SJCRH30 (cell line): ENCODE data around the gene RNF13. TPM values are rescaled to one million over a fixed set of nuclear protein-coding genes. Genes with fewer than 3 reads are reported as not detected.
"Not testable (repeated sequence)": the region's sequence is repeated elsewhere in the genome, so short reads cannot be mapped to it uniquely, and the experiment has no call there.

Experiments
- DNase-seq, 2 experiments: peaks; one replicate each; pipeline ENCODE4 v3.0.0-alpha.2; 2015 to 2020
- H3K27ac ChIP-seq: fragments of 250-450 bp; sonication (Bioruptor Pico); 2 replicates; pipeline ENCODE4 v1.5.1; 2020; ENCODE audit warnings: mild to moderate bottlenecking, moderate library complexity
- H3K27me3 ChIP-seq: fragments of 250-450 bp; sonication (Bioruptor Pico); 2 replicates; pipeline ENCODE4 v1.5.1; 2020; ENCODE audit warnings: mild to moderate bottlenecking, moderate library complexity
- H3K36me3 ChIP-seq: fragments of 250-450 bp; sonication (Bioruptor Pico); 2 replicates; pipeline ENCODE4 v1.5.1; 2020; ENCODE audit warnings: mild to moderate bottlenecking, moderate library complexity
- H3K4me1 ChIP-seq: fragments of 250-450 bp; sonication (Bioruptor Pico); 2 replicates; pipeline ENCODE4 v1.5.1; 2020; ENCODE audit warnings: mild to moderate bottlenecking, moderate library complexity
- H3K4me3 ChIP-seq: fragments of 250-450 bp; sonication (Bioruptor Pico); 2 replicates; pipeline ENCODE4 v1.5.1; 2020; ENCODE audit warnings: mild to moderate bottlenecking, moderate library complexity
- H3K9me3 ChIP-seq: fragments of 250-450 bp; sonication (Bioruptor Pico); replicated peaks from 2 replicates; pipeline ENCODE4 v1.5.1; 2020; ENCODE audit warnings: mild to moderate bottlenecking, moderate library complexity
- total RNA-seq: library from RNA; depleted of rRNA; stranded (reverse); fragments of >200 nt; shearing (Covaris generic); gene quantifications from 2 replicates; pipeline ENCODE4 v1.2.3, GENCODE V29; 2014

Gene RNF13
- total RNA-seq, 1 experiment from 2014 or later: 24.1 TPM

DNA sequence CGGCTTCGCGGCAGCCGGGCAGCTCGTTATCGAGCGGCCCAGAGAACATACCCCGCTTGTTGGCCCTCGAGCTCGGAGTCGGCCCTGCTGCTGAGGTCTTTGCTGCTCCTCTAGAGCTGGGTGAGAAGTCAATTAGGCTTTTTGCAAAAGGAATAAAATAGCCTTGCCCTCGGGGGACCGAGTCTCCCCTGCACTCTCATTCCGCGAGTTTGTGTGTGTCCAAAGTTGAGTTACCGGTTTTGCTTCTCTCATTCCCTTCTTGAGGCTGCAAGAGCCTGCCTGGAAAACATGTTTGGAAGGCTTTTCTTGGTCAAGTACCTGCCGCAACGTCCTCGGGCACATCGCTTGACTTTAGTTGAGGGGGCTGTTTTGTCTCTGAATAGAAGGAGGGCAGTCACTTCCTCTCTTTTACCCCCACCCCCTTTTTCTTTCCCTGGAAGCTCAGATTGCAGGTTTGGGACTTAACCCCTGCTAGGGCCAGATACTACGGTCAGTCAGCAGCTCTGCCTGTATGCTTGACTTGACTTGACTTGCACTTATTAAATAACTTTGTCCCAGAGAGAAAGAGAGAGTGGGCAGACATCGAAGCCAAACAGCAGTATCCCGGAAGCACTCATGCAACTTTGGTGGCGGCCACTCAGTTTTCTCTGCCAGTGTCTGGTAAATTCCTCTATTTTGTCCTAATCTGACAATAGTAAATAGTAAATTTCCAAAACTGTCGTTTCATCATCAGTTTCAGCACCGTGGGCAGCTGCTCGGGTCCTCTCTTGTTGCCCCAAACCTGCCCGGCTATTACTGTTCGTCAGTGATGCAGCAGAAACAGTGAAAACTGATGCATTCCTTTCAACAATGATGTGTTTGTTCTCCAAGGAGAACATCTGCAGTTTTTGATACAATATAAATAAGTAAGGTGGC lies 609 bp downstream of the RNF13 start:
- Histone ChIP-seq H3K9me3 (no peaks in the 10 kb centered on the region; the same call in 1 of the 2 replicates), H3K4me1 (peaks cover 4% of the 10 kb centered on the region; the same call in 1 of the 2 replicates), H3K27ac (peak overlapping the region; percentile 84), H3K4me3 (peak overlapping the region; percentile 83), H3K27me3 (no peaks in the 10 kb centered on the region), H3K36me3 (no peaks in the 10 kb centered on the region)
- DNase-seq: peak; percentile 38 to 59

- Histone ChIP-seq H3K4me3 (no peak overlapping the region), H3K27ac (no peak overlapping the region), H3K4me1 (peaks cover 4% of the 10 kb centered on the region; the same call in 1 of the 2 replicates), H3K36me3 (no peaks in the 10 kb centered on the region), H3K9me3 (no peaks in the 10 kb centered on the region; the same call in 1 of the 2 replicates), H3K27me3 (no peaks in the 10 kb centered on the region)
- DNase-seq: no peak
These were observed 2.3 kb downstream of the RNF13 start for GRCh38 chr3:149815321-149815720.

GRCh38 chr3:149815728-149816127 lies 2.7 kb downstream of the RNF13 start:
- Histone ChIP-seq H3K36me3 (no peaks in the 10 kb centered on the region), H3K27me3 (no peaks in the 10 kb centered on the region), H3K9me3 (no peaks in the 10 kb centered on the region; the same call in 1 of the 2 replicates), H3K4me1 (peaks cover 4% of the 10 kb centered on the region; the same call in 1 of the 2 replicates), H3K27ac (no peak overlapping the region), H3K4me3 (no peak overlapping the region)
- DNase-seq: no peak

- H3K27ac ChIP-seq: no peak overlapping the region
- H3K36me3 ChIP-seq: no peaks in the 10 kb centered on the region
- no peak for DNase-seq
- peaks cover 4% of the 10 kb centered on the region; the same call in 1 of the 2 replicates for H3K4me1 ChIP-seq
- H3K27me3 ChIP-seq: no peaks in the 10 kb centered on the region
- no peak overlapping the region for H3K4me3 ChIP-seq
- H3K9me3 ChIP-seq: no peaks in the 10 kb centered on the region; the same call in 1 of the 2 replicates
These were observed 3.3 kb downstream of the RNF13 start for GRCh38 chr3:149816311-149816710.

DNA sequence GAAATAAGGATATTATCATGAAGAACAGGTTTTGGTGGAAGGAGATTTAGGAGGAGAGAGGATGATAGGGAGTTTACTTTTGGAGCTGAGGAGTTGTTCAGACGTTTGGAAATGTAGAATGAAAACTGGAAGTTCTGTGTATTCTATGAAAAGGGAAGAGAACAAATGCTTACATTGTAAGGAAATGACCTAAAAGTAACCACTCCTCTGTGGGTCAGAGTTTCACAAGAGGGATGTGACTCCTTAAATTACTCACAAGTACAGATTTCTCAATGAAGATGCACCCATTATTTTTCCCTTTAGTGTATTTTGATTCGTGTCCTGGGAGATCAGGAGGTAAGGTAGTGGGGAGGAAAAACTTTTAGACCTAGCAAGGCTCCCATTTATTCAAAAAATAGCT lies 4.0 kb downstream of the RNF13 start:
- no peaks in the 10 kb centered on the region for H3K27me3 ChIP-seq
- DNase-seq: no peak
- no peak overlapping the region for H3K27ac ChIP-seq
- H3K36me3 ChIP-seq: no peaks in the 10 kb centered on the region
- peaks cover 1% of the 10 kb centered on the region; the same call in 1 of the 2 replicates for H3K4me1 ChIP-seq
- no peaks in the 10 kb centered on the region; the same call in 1 of the 2 replicates for H3K9me3 ChIP-seq
- H3K4me3 ChIP-seq: no peak overlapping the region

- H3K4me1 ChIP-seq: no peaks in the 10 kb centered on the region
- H3K4me3 ChIP-seq: no peak overlapping the region
- H3K9me3 ChIP-seq: no peaks in the 10 kb centered on the region; the same call in 1 of the 2 replicates
- no peak overlapping the region for H3K27ac ChIP-seq
- no peaks in the 10 kb centered on the region for H3K36me3 ChIP-seq
- H3K27me3 ChIP-seq: no peaks in the 10 kb centered on the region
- DNase-seq: no peak
These were observed 6.4 kb downstream of the RNF13 start for GRCh38 chr3:149819432-149819831.

- no peaks in the 10 kb centered on the region for H3K36me3 ChIP-seq
- no peaks in the 10 kb centered on the region for H3K27me3 ChIP-seq
- no peaks in the 10 kb centered on the region; the same call in 1 of the 2 replicates for H3K9me3 ChIP-seq
- H3K4me3 ChIP-seq: no peak overlapping the region
- no peak overlapping the region for H3K27ac ChIP-seq
- DNase-seq: no peak
- no peaks in the 10 kb centered on the region for H3K4me1 ChIP-seq
These were observed 7.2 kb downstream of the RNF13 start for GRCh38 chr3:149820183-149820582.

DNA sequence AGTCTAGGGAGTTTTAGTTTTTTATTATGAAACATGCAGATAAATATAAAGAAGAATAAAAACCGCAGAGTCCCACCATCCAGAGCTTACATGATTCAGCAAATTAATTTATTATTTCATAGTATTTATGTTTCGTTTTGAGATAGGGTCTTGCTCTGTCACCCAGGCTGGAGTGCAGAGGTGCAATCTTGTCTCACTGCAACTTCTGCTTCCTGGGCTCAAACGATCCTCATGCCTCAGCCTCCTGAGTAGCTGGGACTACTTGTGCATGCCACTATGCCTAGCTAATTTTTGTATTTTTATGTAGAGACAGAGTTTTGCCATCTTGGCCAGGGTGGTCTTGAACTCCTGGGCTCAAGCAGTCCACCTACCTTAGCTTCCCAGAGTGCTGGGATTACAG lies 13.6 kb downstream of the RNF13 start:
- Histone ChIP-seq H3K9me3 (peaks cover 7% of the 10 kb centered on the region; the same call in 1 of the 2 replicates), H3K4me3 (no peak overlapping the region), H3K27ac (no peak overlapping the region), H3K27me3 (no peaks in the 10 kb centered on the region), H3K4me1 (no peaks in the 10 kb centered on the region), H3K36me3 (no peaks in the 10 kb centered on the region)
- DNase-seq: no peak

DNA sequence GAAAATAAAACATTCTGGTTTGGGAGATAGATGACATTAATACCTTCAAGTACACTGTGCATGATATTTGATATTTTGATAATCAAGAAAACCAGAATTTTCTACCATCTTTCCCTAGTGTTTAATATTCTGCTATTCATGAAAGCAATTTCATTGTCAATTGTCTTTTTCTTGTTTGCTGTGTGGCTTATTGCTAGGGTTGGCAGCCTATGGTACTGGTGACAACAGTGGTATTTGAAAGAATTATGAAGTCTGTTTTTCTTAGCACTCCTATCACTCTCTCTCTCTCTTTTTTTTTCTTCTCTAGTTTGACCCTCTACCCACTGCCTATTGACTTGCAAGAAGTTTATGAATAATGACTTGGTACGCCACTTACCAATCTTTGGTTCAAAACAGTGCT lies 15.4 kb downstream of the RNF13 start:
- Histone ChIP-seq H3K36me3 (no peaks in the 10 kb centered on the region), H3K4me3 (no peak overlapping the region), H3K4me1 (no peaks in the 10 kb centered on the region), H3K9me3 (peaks cover 22% of the 10 kb centered on the region), H3K27ac (no peak overlapping the region), H3K27me3 (no peaks in the 10 kb centered on the region)
- no peak for DNase-seq

- H3K9me3 ChIP-seq: peaks cover 25% of the 10 kb centered on the region
- H3K4me1 ChIP-seq, DNase-seq, H3K27ac ChIP-seq, H3K36me3 ChIP-seq, H3K27me3 ChIP-seq, H3K4me3 ChIP-seq: not testable (repeated sequence)
These were observed 16.6 kb downstream of the RNF13 start for GRCh38 chr3:149829631-149830030.

DNA sequence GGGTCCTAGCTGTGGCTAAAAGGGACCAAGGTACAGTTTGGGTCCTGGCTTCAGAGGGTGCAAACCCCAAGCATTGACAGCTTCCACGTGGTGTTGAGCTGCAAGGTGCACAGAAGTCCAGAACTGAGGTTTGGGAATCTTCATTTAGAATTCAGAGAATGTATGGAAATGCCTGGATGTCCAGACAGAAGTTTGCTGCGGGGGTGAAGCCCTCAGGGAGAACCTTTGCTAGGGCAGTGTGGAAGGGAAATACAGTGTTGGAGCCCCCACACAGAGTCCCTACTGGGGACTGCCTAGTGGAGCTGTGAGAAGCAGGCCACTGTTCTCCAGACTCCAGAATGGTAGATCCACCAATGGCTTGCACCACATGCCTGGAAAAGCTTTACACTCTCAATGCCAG lies 17.9 kb downstream of the RNF13 start:
- Histone ChIP-seq H3K4me3 (no peak overlapping the region), H3K4me1 (no peaks in the 10 kb centered on the region), H3K9me3 (peaks cover 26% of the 10 kb centered on the region), H3K27me3 (no peaks in the 10 kb centered on the region), H3K36me3 (no peaks in the 10 kb centered on the region), H3K27ac (no peak overlapping the region)
- DNase-seq: no peak

GRCh38 chr3:149831321-149831720 lies 18.3 kb downstream of the RNF13 start:
- H3K4me3 ChIP-seq: no peak overlapping the region
- no peaks in the 10 kb centered on the region for H3K36me3 ChIP-seq
- no peak overlapping the region for H3K27ac ChIP-seq
- peaks cover 26% of the 10 kb centered on the region for H3K9me3 ChIP-seq
- H3K4me1 ChIP-seq: no peaks in the 10 kb centered on the region
- no peak for DNase-seq
- no peaks in the 10 kb centered on the region for H3K27me3 ChIP-seq

DNA sequence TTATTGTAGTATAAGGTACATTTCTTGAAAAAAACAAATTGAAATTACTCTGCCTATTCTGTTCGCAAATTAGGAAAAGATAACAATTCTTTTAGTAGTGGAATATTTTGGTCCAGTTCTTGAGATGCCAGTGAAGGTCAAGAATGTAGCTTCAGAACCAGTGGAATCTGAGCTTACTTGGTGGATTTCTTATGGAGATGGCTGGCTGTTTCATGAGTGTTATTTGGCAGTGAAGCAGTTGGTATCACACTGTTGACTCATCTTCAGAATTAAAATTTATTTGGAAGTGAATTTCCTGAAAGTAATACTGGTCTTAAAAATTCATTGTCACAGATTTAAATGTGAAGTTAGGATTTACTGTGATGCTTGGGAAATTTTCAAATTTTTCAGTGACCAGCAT lies 19.1 kb downstream of the RNF13 start:
- Histone ChIP-seq H3K9me3 (peaks cover 26% of the 10 kb centered on the region), H3K4me3 (no peak overlapping the region), H3K27ac (no peak overlapping the region), H3K27me3 (no peaks in the 10 kb centered on the region), H3K4me1 (no peaks in the 10 kb centered on the region), H3K36me3 (no peaks in the 10 kb centered on the region)
- no peak for DNase-seq

DNA sequence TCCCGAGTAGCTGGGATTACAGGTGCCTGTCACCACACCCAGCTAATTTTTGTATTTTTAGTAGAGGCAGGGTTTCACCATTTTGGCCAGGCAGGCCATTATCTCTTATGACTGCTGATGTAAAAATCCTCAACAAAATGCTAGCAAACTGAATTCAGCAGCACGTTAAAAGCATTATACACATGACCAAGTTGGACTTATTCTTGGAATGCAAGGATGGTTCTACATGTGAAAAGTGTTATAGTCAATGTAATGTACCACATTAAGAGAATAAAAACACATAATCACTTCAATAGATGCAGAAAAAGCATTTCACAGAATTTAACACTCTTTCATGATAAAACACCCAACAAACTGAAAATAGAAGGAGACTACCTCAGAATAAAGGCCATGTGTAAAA lies 20.2 kb downstream of the RNF13 start:
- no peak for DNase-seq
- Histone ChIP-seq H3K27ac (no peak overlapping the region), H3K27me3 (no peaks in the 10 kb centered on the region), H3K36me3 (no peaks in the 10 kb centered on the region), H3K9me3 (peaks cover 26% of the 10 kb centered on the region), H3K4me1 (no peaks in the 10 kb centered on the region), H3K4me3 (no peak overlapping the region)

DNA sequence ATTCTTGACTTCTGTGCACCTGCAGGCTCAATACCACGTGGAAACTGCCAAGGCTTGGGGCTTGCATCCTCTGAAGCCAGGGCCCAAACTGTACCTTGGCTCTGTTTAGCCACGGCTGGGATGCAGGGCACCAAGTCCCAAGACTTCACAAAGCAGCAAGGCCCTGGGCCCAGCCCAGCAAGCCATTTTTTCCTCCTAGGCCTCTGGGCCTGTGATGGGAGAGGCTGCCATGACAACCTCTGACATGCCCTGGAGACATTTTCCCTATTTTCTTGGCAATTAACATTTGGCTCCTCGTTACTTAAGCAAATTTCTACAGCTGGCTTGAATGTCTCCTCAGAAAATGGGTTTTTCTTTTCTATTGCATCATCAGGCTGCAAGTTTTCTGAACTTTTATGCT lies 25.5 kb downstream of the RNF13 start:
- H3K9me3 ChIP-seq, H3K4me3 ChIP-seq, H3K27ac ChIP-seq, DNase-seq, H3K27me3 ChIP-seq, H3K4me1 ChIP-seq, H3K36me3 ChIP-seq: not testable (repeated sequence)
